Measurements from ENCODE around the gene NMB.

NMB gene

GRCh38 chr15:84621358-84621979 is 36.5 kb downstream of the NMB start:
- Mint-ChIP-seq H3K9me3 (peaks cover 46% of the 10 kb centered on the region), H3K27me3 (no peaks in the 10 kb centered on the region), H3K4me3 (no peak overlapping the region), H3K27ac (no peak overlapping the region), H3K4me1 (peaks cover under 1% of the 10 kb centered on the region), H3K36me3 (peaks cover 46% of the 10 kb centered on the region)
- CTCF ChIA-PET: interaction anchor here (1.9 kb wide), 1 partner anchor 22 kb away, joined by 7 read pairs; no protein-coding TSS in a partner anchor
- no peak for DNase-seq

GRCh38 chr15:84620626-84621025 is 37.4 kb downstream of the NMB start:
- H3K27me3 Mint-ChIP-seq: no peaks in the 10 kb centered on the region
- DNase-seq: no peak
- no peak overlapping the region for H3K27ac Mint-ChIP-seq
- no peak overlapping the region for H3K4me3 Mint-ChIP-seq
- H3K36me3 Mint-ChIP-seq: peaks cover 49% of the 10 kb centered on the region
- H3K9me3 Mint-ChIP-seq: peaks cover 46% of the 10 kb centered on the region
- peaks cover 2% of the 10 kb centered on the region for H3K4me1 Mint-ChIP-seq
- CTCF ChIA-PET: no interaction called here

GRCh38 chr15:84616235-84616634 is 41.8 kb downstream of the NMB start:
- H3K27me3 Mint-ChIP-seq: no peaks in the 10 kb centered on the region
- H3K36me3 Mint-ChIP-seq: peaks cover 21% of the 10 kb centered on the region
- peaks cover 20% of the 10 kb centered on the region for H3K9me3 Mint-ChIP-seq
- peaks cover 2% of the 10 kb centered on the region for H3K4me1 Mint-ChIP-seq
- H3K27ac Mint-ChIP-seq: no peak overlapping the region
- no peak overlapping the region for H3K4me3 Mint-ChIP-seq
- no peak for DNase-seq
- CTCF ChIA-PET: no interaction called here

- Mint-ChIP-seq H3K9me3 (no peaks in the 10 kb centered on the region), H3K4me1 (peaks cover 4% of the 10 kb centered on the region), H3K4me3 (no peak overlapping the region), H3K27me3 (no peaks in the 10 kb centered on the region), H3K27ac (no peak overlapping the region), H3K36me3 (peaks cover 9% of the 10 kb centered on the region)
- CTCF ChIA-PET: no interaction called here
- DNase-seq: no peak
These were observed 46.4 kb downstream of the NMB start for GRCh38 chr15:84611631-84612030.

GRCh38 chr15:84609818-84610525 is 48.0 kb downstream of the NMB start:
- Mint-ChIP-seq H3K27me3 (no peaks in the 10 kb centered on the region), H3K4me3 (no peak overlapping the region), H3K9me3 (no peaks in the 10 kb centered on the region), H3K27ac (no peak overlapping the region), H3K36me3 (peaks cover 14% of the 10 kb centered on the region), H3K4me1 (peaks cover 12% of the 10 kb centered on the region)
- CTCF ChIA-PET: no interaction called here
- no peak for DNase-seq

- no peak overlapping the region for H3K4me3 Mint-ChIP-seq
- CTCF ChIA-PET: no interaction called here
- H3K27me3 Mint-ChIP-seq: no peaks in the 10 kb centered on the region
- peaks cover 19% of the 10 kb centered on the region for H3K36me3 Mint-ChIP-seq
- DNase-seq: no peak
- no peaks in the 10 kb centered on the region for H3K9me3 Mint-ChIP-seq
- H3K27ac Mint-ChIP-seq: no peak overlapping the region
- H3K4me1 Mint-ChIP-seq: peaks cover 17% of the 10 kb centered on the region
These were observed 49.2 kb downstream of the NMB start for GRCh38 chr15:84608707-84609284.

- CTCF ChIA-PET: no interaction called here
- H3K4me3 Mint-ChIP-seq: no peak overlapping the region
- peaks cover 19% of the 10 kb centered on the region for H3K36me3 Mint-ChIP-seq
- H3K27ac Mint-ChIP-seq: peak overlapping the region; percentile 42
- H3K27me3 Mint-ChIP-seq: no peaks in the 10 kb centered on the region
- no peaks in the 10 kb centered on the region for H3K9me3 Mint-ChIP-seq
- peaks cover 21% of the 10 kb centered on the region for H3K4me1 Mint-ChIP-seq
- DNase-seq: no peak
These were observed 51.3 kb downstream of the NMB start for GRCh38 chr15:84606653-84607120.

- Mint-ChIP-seq H3K4me3 (no peak overlapping the region), H3K27me3 (no peaks in the 10 kb centered on the region), H3K27ac (peak overlapping the region; percentile 8), H3K9me3 (no peaks in the 10 kb centered on the region), H3K36me3 (peaks cover 19% of the 10 kb centered on the region), H3K4me1 (peaks cover 26% of the 10 kb centered on the region)
- CTCF ChIA-PET: no interaction called here
- DNase-seq: no peak
These were observed 52.5 kb downstream of the NMB start for GRCh38 chr15:84605554-84605882.

Data from activated naive CD4-positive, alpha-beta T cell treated with anti-CD3 and anti-CD28 coated beads, Interleukin-2, amount 10 ng/mL, durations not matched to agents 7 days and 5 days (primary cell).